Activated CD8-positive, alpha-beta memory T cell treated with anti-CD3 and anti-CD28 coated beads, Interleukin-2, amount 50 U/mL, for 24 hours (primary cell): ENCODE results near the gene DESI1.
"Not testable (repeated sequence)": the region's sequence is repeated elsewhere in the genome, so short reads cannot be mapped to it uniquely, and the experiment has no call there.

ENCODE experiments used
- DNase-seq: peaks from one replicate; pipeline ENCODE4 v3.0.0-alpha.2; 2020; ENCODE audit errors: extremely low read depth

DESI1 gene

DNA sequence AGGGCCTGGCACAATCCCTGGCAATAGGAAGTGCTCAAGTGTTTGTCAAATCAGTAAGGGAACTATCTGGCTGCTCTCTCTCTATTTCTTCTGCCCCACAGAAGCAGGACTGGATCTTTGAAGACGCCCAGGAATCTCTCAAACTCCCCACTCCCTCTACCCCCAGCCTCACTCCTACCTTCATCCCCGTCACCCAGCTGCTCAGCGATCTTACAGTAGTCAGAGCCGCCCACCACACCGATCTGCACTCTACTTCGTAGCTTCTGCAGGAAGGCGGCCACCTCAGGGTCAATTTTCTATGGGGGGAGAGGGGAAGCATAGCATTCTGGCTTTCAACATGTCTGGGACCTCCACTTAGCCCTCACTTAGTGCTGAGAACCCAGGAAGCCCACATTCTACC, 34.9 kb downstream of the DESI1 start:
- DNase-seq, result no peak

DNA sequence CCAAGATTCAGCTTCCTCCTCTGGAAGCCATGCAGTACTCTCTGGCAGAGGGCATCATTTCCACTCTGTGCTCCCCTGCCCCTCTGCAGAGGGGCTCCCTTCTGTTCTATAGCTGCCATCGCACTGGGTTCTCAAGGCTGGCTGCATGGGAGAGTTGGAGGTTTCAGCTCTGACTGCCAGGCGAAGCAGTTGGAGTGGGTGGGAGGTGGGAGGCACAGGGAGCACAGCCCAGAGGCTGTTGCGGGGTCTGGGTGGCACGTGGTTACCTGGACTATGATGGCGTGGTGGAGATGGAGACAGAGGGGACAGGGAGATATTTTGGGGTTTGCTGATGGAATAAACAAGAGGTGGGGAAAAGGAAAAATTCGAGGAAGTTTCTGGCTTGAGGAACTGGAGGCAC, 36.0 kb downstream of the DESI1 start:
- no peak for DNase-seq

DNA sequence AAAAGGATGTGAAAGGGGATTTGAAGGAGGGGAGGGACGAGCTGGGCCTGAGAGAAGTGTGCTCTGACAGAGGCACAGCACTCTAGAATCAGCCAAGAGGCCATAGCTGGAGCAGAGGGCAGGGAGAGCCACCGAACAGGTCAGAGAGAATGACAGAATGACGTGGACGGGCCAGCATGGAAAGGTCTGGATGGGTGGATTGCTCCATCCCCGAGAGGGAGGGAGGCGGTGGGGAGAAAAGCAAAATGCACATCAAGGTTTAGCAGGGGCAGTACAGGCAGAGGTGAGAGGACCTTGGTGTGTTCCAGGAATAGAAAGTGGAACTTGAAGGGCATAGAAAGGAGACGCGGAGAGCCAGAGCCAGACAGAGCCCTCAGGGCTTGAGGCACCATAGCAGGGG, 38.1 kb downstream of the DESI1 start:
- no peak for DNase-seq

DNA sequence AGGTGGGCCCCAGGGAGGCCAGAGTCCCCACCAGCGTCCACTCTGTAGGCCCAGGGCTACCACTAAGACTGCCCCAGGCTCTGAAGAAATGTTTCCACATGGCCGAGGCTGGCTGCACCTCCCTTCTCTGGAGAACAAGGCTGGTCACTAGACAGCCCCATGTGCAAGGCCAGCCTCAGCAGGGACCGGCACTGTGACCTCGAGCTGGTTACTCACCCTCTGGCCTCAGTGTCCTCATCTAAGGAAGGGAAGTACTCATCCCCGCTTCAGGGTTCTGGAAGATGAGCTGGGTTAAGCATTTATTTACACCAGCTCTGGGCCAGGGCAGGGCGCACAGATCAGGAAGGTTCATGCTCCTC, 40.9 kb downstream of the DESI1 start:
- DNase-seq, result no peak

DNA sequence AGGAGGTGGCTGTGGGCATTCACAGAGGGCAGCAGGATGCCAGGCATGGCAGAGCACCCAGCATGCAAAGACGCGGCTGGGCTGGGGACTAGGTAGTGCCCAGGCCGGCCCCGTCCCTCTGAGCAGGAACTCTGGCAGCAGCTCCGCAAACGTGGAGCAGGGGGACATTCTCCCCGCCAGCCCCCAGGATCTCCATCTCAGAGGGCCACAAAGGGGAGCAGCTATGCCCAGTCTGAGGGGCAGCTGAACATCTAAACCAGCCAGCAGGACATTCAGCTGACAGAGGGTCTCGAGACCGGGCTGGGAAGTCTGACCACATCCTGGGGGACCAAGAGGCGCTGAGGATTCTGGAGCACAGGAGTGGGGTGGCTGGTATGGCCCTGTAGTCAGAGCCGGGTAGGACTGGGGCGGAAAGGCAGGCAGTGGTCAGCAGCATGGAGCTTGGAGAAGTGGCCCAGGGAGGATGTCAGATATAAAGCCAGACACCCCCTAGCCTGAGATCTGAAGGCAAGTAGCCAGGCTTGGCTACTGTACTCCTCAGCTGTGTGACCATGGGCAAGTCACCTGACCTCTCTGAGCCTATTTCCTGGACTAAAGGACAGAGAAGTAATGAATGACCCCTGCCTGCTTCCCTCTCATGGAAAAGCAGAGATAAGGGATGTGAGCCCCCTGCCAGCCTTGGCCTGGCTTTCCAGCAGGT, 41.4 kb downstream of the DESI1 start:
- no peak for DNase-seq

DNA sequence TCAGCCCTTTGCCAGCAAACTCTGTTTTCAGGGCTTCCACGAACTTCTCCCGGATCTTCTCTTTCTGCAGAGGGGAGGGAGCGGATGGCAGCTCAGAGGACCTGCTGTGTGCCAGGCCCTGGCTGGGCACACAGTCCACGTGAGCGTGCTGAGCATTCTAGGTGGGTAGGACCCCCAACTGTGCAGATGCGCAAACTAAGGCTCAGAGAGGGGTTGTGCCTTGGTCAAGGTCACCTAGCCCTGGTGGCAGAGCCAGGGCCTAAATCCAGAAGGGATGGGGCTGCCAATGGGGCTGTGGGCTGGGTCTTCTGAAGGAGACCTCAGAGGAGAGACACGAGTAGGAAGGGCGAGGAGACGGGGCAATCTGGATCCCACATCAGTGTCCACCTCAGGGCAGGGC, 42.0 kb downstream of the DESI1 start:
- no peak for DNase-seq

DNA sequence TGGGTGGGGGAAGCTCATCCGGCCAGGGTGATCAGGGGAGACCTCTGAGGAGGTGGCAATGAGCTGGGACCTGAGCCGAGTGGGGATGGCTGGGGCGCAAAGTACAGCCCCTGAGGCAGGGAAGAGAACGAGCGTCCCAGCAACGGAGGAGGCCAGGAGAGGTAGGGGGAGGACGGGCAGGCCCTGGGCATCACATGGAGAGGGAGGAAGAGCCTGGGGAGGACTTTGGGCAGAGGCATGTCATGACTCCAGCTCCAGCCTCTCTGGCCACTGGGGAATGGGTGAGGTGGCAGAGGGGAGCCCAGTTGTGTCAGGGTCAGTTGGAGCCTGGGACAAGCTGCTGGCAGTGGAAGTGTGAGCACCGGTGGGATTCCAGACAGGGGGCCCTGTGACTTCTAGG, 42.7 kb downstream of the DESI1 start:
- no peak for DNase-seq

DNA sequence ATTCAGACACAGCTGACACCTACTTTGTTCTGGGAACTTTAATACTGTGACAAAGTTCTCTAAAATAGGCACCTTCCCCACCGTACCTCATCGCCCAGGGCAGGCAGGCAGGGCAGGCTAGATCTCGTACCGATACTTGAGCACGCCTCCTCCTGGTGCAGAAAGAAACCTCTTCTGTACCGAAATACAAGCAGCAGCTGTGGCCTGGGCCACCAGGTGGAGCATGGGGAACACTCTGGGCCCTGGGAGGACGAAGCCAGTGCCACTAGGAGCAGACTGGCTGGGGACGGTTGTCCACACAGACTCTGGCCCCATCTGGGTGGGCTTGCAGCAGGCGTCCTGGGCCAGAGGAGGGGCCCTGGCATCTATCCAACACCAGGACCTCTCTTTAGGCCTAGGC, 44.0 kb downstream of the DESI1 start:
- no peak for DNase-seq

DNA sequence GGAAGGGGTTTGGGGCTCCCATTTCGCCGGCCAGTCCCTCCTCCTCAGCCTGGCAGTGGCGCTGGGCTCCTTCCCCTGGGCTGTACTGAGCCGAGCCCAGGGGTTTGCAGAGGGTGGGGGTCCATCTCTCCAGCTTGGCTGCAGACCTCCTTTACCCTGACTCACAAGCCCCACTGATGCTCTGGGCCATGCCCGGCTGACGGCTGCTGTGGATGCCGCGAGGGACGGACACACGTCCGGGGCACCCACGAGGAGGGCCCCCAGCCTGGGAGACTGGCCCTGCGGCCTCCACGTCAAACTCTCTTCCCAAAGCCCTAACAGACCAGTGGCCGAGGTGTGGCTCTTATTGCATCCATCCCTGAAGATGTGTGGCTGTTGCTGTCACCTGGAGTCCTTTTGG, 45.3 kb downstream of the DESI1 start:
- no peak for DNase-seq

DNA sequence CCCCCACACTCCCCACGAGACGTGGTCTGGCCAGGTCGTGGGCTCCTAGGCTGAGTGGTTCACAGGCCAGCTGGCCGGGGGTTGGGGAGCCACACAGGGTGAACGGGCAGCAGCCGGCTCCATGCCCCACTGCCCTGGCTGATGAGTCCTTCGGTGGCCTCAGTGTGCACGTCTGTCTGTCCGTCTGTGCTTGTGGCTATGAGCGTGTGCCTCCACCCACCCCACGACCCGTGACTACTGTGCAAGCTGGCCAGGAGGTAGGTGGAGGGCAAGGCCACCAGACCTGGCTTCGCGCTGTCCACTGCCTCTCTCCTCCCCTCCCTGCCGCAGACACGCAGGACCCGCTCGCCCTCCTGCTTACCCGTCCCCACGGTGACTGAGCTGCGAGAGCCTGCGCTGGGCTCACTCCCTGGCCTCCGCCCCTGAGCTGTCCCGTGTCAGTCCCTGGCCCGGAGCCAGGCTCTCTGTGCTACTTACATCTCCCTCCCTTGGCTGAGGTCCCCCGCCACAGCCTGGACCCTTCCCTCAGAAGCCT, 45.9 kb downstream of the DESI1 start:
- DNase-seq, result no peak

DNA sequence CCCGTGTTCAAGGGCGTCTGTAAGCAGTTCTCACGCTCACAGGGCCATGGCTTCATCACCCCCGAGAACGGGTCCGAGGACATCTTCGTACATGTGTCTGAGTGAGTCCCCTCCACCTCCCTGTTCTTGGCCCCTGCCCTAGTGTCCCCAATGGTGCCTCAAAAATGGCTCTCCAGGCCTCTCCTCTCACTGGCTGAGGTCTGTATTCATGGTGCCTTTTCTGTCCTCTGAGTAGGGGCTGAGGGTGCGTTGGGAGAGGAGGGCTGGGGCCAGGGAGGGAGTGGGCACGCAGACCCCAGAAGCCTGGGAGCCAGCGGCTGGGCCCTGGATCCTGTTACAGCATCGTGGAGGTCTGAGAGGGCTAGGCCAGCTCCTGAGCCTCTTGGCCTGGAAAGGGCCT, 47.2 kb downstream of the DESI1 start:
- DNase-seq, result no peak

DNA sequence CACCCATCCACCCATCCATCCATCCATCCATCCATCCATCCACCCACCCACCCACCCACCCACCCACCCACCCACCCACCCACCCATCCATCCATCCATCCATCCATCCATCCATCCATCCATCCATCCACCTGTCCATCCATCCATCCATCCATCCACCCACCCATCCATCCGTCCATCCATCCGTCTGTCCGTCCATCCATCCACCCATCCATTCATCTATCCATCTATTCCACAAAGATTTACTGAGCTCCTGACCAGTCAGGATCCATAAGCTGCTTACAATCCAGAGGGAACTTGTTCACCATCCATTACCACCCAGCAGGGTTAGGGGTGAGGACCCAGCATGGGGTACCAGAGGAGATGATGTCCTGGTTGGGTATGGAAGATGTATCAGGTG, 48.5 kb downstream of the DESI1 start:
- not testable (repeated sequence) for DNase-seq

DNA sequence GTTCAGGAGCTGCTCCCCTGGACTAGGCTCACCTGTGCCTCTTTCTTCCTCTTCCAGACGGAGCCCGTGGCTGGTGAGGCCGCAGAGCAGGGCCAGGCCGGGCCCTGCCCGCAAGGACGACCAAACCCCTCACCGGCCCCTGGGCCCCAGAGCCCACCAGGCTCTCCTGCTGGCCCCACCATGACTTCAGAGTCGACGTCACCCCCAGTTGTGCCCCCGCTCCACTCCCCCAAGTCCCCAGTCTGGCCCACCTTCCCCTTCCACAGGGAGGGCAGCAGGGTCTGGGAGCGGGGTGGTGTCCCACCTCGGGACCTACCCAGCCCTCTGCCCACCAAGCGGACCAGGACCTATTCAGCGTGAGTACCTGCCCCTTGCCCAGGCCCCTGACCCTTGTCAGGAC, 49.1 kb downstream of the DESI1 start:
- no peak for DNase-seq

DNA sequence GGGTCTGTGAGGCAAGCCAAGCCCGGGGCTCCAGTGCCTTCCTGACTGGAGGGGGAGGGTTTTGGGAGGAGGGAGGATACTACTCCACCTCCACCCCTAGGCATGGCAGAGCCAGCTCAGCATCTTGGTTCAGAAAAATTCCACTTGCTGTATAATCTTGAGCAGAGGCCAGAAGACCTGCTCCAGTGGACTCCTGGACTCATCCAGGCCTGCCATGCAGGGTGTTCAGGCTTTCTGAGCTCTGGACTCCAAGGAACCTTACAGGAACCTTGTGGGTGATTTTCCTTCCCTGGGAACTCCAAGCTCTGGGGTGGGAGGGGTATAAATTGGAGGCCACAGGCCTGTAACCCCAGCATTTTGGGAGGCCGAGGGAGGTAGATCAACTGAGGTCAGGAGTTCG, 50.6 kb downstream of the DESI1 start:
- DNase-seq, result no peak

DNA sequence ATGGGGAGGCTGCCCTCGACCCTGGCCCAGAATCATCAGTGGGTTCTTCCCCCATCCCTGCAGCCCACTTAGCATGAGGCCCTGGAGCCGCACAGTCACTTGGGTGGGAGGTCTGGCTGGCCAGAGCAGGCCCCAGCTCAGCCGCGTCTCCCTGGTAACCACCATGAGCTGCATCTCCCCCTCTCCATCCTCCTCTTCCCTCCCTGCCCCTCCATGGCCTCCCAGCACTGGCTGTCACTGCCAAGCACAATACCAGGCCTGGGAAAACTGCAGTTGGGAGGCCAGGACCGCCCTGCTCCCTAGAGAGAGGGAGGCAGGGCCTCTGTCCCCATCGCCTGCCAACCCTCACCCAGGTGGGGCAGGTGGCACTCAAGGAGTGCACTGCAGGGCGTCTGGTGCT, 52.0 kb downstream of the DESI1 start:
- DNase-seq, result no peak

DNA sequence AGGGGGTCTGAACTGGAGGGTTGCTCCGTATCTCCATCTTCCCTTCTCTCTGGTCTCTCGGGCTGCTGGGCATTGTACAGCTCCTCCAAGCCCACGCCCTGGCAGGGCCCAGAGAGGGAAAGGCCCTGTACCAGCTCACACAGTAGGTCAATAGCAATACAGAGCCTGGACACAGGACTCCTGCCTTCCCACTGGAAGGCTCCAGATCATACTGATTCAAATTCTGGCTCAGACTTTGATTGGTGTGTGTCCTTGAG, 53.4 kb downstream of the DESI1 start:
- no peak for DNase-seq

DNA sequence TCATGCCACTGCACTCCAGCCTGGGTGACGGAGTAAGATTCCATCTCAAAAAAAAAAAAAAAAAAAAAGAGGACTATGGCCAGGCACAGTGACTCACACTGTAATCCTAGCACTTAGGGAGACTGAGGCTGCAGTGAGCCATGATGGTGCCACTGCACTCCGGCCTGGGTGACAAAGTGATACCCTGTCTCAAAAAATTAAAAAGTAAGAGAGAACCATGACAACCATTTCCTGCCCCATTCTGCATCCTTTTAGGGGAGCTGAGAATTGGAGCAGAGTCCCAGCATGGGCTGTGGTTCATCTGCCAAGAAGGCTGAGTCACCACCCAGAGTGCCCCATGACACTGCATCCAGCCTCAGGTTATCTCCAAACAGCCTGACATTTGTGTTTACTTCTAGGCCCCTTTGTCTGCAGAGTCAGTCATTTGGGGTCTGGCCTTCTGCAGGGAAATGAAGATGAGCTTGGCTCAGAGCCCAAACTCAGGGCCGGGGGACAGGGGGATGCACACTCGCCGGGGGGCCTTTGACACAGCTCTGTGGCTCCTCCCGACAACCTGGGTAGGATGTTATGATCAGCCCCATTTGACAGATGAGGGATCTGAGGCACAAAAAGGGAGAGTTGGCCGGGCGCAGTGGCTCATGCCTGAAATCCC, 55.3 kb downstream of the DESI1 start:
- DNase-seq, result no peak

DNA sequence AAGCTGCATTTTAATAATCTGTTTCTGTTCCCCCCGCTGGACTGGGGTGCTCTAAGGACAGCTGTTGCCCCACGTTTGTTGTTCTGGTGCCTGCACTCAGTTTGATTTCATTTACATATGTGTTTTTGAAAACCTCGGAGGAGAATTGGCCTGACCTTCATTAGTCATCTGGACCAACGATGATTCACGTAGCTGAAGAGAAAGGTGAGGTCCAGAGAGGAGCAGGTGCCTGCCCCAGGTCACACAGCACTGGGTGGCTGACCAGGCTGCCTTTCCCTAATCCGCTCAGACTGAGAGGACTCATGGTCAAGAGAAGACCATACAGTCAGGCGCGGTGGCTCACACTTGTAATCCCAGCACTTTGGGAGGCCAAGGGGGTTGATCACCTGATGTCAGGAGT, 56.3 kb downstream of the DESI1 start:
- DNase-seq, result no peak

DNA sequence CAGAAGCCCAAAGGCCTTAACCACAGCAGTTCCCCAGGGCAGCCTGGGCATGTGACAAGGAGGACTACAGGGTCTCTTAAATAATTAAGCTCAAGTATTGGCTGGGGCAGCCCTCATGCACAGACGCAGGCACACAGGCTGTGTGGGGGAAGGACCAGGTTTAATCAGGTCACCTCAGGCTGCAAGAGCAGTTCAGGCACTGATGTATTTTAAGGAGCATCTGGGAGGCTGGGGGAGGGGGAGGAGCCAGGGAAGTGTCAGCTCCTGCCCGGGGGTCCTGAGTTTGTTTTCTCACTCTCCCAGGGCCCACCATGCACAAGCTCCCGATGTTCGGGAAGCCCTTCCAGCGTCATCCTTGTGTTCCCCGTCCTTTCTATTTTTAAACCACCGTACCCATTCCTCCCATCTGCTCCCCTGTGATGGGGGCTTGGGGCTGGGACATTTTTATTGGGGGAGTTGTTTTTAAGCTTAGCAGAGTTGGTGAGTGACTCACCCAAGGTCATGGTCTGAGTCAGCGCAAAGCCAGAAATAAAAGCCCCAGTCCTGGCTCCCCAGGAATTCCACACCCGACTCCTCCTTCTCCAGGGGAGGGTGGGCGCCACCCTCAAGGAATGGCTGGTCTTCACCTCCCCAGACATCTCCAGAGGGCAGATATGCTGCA, 57.7 kb downstream of the DESI1 start:
- no peak for DNase-seq

DNA sequence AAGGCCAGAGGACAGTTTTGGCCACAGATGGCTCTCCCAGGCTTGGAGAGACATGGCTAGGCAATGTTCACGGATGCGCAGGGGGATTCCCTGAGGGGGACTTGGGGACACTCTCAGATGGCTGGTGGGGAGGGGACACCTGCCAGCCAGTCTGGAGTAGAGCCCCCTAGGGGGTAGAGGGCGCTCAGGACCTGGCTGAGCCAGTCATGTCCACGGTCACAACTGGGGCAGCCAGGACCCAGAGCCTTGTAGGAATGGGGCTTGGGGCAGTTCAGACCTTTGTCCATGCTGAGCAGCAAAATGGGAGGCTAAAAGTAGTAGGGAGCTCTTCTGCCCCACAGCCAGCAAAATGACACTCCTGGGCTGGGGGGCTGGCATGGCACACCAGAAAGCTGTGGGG, 58.4 kb downstream of the DESI1 start:
- DNase-seq, result no peak

DNA sequence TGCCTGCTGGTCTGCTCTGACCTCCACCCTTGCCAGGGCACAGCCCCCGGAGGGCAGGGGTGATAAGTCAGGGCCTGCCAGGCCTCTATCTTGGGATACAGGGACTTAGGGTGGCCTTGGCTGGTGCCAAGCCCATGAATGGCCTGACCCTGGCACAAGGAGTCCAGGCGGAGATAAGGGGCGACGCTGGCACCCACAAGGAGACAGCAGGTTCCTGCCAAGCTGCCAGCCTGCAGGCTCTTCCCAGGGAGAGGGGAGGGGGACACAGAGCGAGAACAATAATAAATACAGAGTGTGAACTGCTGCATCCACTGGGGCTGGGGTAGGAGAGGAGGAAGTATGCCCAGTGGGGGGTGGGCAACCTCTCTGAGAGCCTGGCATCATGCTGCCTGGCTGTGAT, 59.1 kb downstream of the DESI1 start:
- DNase-seq, result no peak

DNA sequence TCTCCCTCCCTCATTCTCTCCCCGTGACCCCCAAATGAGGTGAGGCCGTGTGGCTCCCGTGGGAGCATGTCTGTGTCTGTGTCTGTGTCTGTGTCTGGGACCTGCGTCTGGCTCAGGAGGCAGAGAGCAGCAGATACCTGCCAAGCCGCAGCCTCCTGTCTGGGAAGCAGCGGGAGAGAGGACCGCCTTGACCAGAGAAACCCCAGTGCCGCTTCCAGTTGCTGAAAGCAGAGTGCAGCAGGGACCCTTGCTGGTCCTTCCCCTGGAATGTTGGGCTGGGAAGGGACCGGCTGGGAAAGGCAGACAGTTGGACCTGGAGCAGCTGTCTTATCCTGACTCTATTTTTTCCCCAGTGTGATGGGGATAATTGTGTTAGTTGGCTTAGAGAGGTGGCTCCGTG, 59.5 kb downstream of the DESI1 start:
- no peak for DNase-seq

DNA sequence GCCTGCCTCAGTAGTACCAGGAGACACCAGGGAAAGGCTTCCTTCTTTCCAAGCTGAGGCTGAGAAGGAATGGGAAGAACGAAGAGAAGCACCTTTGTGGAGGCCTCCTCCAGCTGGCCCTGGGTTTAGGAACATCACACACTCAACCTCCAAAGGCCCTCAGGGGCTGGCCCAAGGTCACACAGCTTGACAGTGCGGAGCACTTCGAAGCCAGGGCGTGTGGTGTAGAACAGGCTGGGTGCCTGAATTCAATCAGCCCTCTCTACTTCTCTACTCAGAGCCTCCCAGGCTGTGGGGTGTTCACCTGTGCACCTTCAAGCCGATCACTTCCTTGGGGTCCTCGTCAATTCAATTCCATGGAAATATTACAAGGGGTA, 60.8 kb downstream of the DESI1 start:
- DNase-seq, result no peak

DNA sequence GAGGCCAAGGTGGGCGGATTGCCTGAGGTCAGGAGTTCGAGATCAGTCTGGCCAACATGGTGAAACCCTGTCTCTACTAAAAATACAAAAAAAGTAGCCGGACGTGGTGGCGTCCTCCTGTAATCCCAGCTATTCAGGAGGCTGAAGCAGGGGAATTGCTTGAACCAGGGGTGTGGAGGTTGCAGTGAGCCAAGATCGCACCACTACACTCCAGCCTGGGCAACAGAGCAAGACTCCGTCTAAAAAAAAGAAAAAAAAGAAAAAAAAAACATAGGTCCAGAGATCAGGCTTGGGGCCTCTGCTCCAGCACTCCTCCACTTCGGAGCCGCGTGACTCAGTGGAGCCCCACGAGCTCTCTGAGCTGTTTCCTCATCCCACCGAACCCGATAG, 62.6 kb downstream of the DESI1 start:
- not testable (repeated sequence) for DNase-seq
